ENCODE measurements around the gene MDGA2.

The MDGA2 gene

DNA sequence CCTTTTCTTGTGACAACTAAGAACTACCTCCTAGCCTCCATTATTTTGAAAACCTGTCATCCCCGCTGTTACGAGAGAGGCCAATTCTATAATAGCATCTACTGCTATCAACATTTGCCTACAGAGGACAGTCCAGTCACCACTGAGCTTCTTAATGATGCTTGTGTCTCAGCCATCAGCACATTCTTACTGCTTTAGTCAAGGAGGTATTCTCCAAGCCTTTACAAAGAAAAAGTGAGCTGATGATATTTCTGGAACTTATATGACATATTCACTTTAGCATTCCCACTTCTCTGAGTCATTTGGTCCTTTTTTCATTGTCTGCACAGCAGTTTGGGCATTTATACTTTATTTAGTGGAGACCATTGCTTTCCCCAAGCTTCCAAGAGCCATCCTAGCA, 526.1 kb downstream of the MDGA2 start:
- no peak for DNase-seq (ENCODE audit: low read depth in 2 of 2)

DNA sequence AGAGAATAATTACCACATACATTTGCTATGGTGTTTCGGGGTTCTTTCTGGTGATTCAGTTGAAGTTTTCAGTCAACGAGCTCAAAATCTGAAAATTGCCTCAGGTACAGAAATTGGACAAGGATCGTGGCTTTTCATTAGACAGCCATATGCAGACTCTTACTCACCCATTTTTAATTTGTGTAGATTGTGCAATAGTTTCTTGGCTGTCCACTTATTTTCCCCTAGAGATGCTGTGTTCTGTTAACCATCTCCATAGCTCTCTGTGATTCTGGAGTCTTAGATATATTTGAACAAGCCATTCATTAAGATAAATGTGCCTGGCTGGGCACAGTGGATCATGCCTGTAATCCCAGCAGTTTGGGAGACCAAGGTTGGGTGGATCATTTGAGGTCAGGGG, 526.7 kb downstream of the MDGA2 start:
- no peak for DNase-seq (ENCODE audit: low read depth in 2 of 2)

DNA sequence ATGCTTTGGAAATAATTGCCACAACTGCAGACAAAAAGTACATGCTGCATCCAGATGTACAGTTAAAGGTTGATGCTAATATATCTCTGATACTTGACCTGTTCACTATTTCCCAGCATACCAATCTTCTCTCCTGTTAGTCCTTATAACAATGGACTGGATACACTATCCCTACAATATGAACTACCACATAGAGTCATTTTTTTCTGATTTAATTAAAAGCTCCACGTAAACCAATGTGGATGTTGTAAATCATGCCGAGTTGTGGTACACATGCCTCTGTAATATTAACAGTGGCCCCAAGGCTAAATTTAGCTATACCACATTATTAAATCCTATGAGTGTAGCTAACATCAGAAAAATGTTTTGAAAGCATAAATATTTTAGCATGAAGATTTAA, 554.8 kb downstream of the MDGA2 start:
- DNase-seq (ENCODE audit: low read depth in 2 of 2), result no peak

DNA sequence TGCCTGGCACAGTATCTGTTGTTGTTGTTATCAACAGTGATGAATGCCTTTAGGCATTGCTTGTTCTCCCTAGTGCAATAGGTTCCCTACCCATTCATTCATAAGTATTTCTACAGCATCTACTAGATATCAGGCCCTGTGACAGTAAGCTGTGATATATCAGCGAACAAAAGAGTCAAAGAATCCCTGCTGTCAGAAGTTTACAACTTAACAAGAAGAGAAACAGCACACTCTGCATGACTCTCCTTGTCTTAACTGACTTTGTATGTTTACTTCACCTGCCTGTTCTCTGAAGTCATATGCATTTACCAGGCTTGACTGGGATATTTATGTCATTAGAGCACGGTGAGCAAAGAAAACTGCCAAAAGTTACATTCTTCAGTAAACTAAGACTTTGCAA, 571.6 kb downstream of the MDGA2 start:
- DNase-seq (ENCODE audit: low read depth in 2 of 2), result no peak

DNA sequence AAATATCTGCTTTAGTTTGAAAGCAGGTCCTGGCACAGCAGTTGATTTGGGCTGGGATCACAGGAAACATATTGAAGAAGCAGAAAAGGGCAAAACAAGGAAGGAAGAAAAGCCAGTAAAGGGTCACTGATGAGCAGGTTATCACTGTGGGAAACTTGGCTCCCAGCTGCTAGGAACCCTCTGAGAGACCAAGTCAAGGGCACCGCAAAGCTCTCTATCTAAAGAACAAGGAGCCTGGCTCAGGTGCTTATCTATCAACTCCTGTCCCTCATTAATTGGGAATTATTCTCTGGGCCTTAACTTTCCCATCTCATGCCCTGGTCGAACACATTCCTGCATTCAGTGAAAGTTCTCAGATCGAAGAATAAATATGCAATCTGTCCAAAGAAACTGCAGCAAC, 572.9 kb downstream of the MDGA2 start:
- DNase-seq (ENCODE audit: low read depth in 2 of 2), result no peak

DNA sequence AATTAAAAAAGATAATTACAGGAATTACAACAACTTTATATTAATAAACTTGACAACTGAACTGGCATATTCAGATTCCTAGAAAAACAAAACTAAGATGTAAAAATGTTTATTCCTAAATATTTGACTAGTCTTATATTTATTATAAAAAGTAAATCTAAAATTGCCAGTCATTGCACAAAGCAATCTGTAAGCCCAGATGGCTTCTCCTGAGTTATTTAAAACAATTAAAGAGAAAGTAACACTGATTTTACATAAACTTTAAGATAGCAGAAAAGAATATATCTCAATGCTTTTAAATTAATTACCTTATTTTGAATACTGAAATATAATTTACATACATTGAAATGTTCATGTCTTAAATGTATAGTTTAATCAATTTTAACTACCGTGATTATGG, 589.7 kb downstream of the MDGA2 start:
- no peak for DNase-seq (ENCODE audit: low read depth in 2 of 2)

DNA sequence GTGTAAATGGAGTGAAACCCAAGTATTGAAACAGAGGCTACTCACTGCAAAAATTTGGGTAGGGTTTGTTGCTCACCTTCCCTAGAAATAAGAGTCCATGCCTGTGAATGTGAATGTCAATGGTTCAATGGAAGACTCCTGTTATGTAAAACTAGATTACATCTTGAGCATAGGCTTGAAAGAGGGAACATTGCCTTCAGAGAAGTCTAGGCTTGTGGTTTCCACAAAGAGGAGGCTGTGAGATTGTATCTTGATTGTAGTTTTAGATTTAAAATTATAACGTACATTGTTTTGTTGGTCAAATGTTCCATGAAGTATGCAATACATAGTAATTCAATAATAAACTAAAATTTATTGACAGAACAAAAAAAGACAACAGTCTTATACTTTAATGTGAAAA, 610.1 kb downstream of the MDGA2 start:
- no peak for DNase-seq (ENCODE audit: low read depth in 2 of 2)

DNA sequence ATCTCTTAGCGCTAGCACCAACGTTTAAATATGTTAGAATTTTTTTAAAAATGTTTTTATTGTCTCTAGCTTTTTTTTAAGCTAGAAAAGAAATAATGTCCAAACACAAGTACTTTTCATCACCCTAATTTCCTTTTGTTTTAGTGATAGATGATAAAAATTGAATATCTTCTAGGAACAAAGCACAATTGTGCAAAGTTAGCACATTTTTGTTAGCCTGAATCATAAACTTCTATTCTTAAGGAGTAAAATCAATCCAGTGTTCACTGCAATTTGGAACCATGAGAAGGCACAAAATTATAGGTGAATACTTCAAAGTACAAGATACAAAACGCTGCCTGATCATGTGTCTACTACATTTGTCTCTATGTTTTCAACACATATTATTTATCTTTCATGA, 615.4 kb downstream of the MDGA2 start:
- DNase-seq (ENCODE audit: low read depth in 2 of 2), result no peak

DNA sequence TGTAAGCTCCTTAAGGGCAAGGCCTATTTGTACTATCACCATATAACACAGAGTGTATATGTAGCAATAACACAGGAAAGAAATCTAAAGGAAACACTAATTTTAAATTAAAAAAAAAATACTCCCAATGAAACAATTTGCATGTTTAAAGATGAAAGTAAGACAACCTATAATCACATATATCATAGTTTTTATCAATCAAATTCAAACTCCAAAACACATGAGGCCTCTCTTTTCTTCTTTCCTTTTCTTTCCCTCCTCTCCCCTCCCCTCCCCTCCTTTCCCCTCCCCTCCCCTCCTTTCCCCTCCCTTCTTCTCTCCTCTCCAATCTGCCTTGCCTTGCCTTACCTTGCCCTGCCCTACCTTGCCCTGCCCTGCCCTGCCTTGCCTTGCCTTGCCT, 618.0 kb downstream of the MDGA2 start:
- no peak for DNase-seq (ENCODE audit: low read depth in 2 of 2)

DNA sequence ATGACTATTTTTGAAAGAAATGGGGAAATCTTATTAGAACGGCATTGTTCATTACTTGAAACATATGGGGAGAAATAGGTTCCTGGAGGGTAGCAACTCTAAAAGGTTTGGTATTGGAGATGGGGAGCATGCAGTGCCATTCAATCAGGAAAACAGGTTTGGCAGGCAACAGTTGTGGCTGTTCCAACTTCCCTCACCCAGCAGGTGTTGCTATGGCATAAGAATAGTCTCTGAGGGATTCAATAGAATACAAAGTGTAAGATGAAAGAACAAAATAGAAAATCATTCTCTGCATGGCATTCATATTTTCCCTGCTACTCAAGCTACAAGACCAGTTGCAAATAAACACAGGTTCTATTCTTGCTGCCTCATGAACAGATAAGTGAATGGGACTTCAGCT, 630.6 kb downstream of the MDGA2 start:
- DNase-seq (ENCODE audit: low read depth in 2 of 2), result no peak

DNA sequence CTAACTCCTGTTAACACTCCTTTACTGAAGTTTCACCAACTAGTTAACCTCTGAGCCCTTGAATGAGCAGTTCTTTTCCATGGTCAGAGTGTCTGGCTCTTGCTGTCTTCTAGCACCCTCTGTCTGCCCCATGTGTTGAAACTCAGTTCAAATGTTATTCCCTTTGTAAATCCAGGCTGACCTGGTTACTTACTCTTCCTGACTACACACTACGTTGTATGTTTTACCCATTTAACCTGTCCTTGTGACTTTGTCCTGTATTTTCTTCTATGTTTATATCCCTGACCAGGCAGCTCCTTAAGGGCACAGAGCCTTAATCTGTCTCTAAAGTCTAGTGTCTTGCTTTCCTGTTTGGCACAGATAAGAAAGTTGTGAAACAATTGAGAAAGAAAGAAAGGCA, 634.9 kb downstream of the MDGA2 start:
- no peak for DNase-seq (ENCODE audit: low read depth in 2 of 2)

DNA sequence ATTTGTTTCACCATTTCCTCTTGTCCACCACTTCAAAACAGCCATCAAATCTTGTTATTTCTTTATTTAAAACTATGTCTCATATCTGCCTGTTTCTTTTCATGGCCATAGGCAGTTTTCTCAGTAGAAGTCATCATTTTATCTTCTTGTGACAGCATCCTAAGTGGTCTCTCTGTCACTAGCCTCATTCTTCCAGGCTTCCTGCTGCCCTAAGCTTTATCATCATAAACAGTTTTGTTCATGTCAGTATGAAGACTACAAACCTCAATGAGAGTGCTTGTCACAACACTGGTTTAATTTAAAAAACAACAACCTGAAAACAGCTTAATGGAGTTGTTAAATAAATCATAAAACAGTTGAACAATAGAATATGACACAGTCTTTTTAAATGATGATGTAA, 636.1 kb downstream of the MDGA2 start:
- DNase-seq (ENCODE audit: low read depth in 2 of 2), result no peak

DNA sequence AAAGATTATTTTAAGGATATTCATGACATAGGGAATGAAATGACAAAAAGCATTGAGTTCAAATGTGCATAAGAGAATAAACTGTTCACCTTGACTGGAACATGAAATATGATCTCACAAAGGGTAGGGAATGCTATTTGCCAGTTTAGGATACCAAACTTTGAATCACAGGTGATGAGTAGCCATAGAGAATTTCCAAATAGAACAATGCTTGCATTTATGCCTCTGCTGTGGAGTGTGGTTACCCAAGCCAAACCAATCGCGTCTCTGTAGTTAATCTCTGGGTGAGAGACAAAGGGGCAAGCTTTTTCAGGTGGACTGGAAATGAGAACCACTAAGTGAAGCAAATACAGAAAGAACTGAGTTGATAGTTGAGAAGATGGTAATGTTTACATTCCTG, 652.7 kb downstream of the MDGA2 start:
- DNase-seq (ENCODE audit: low read depth in 2 of 2), result no peak

DNA sequence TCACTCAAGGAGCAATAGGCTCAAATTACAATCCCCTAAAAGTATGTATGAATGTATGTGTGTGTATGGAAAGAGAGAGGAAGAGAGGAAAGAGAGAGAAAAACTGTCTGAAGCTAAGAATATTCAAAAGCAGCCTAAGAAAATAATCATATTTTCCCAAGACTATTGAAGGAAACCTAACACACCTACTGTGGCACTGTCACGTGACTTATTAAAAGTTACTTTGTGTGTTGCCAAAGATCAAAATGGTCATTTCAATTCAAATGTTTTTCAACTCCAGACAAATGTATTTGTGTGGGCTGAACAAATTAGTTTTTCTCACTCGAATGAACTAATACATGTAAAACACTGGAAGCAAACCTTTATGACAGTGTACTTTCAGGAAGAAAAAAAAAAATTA, 654.9 kb downstream of the MDGA2 start:
- DNase-seq (ENCODE audit: low read depth in 2 of 2), result no peak

DNA sequence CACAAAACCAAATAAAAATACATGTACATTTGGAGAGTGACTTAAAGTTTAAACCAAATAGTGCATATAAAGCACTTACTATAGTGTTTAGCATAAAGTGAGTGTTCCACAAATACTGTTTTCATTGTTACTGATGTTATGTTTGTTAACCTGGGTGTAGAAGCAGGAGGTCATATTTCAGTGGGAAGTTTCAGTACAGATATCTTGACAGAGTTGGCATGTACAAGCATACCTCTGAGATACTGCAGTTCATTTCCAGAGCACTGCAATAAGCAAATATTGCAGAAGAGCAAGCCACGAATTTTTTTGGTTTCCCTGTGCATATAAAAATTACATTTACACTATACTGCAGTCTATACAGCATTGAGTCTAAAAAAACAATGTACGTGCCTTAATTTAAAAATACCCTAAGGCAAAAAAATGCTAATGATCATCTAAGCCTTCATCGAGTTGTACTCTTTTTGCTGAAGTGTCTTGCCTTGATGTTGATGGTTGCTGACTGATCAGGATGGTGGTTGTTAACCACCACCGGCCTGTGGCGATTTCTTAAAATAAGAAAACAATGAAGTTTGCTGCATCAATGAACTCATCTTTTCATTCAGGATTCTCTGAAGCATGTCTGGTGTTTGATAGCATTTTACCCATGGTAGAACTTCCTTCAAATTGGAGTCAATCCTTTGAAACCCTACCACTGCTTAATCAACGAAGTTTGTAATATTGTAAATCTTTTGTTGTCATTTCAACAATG, 662.7 kb downstream of the MDGA2 start:
- DNase-seq (ENCODE audit: low read depth in 2 of 2), result no peak

DNA sequence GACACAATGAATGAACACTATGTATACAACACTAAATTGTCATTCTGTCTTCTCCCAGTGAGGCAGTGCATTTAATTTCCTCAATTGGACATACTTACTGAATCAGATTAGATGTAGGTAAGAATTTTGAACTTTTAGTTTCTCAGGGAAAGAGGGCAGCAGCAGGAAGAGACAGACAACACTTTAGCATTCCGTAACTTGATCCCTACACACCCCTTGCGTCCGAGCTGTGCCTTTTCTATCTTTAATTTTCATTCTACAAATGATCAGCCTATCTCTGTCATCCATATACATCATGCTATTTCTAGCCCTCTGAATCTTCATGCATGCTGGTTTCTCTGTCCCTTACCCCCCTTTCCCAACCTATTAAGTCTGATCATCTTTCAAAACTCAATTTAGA, 665.8 kb downstream of the MDGA2 start:
- DNase-seq (ENCODE audit: low read depth in 2 of 2), result no peak

DNA sequence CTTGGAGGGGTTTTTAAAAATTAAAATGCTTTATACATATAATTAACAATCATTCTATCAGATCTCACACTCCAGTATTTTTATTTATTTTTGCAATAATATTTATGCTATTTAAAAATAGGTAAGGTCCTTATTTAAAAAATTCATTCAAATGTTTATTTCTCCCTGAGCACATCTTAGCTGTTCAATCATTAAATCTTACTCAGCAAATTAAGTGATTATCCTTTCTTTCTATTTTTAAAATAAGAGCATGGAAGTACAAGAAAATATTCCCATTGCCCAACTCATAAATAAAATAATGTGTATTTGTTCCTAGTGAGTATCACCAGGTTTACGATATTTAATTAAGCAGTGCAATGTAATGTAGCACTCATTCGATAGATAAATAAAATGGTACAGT, 666.7 kb downstream of the MDGA2 start:
- no peak for DNase-seq (ENCODE audit: low read depth in 2 of 2)

DNA sequence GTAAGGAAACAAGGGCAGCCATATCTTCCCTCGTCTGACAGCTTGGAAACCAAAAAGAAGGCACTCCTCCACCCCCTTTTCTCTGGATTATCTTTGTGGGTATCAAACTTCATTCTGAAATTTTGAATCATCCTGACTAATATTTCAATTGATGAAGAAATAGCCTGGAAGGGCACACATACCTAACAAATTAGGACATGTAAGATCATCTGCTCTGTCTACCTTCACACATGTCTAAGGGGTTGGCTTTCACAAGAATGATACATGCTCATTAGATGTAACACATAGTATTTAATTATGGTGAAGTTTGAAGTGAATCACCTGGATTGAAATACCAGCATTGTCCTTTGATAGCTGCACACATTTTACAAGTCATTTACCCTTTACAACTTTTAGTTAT, 675.7 kb downstream of the MDGA2 start:
- DNase-seq (ENCODE audit: low read depth in 2 of 2), result no peak

DNA sequence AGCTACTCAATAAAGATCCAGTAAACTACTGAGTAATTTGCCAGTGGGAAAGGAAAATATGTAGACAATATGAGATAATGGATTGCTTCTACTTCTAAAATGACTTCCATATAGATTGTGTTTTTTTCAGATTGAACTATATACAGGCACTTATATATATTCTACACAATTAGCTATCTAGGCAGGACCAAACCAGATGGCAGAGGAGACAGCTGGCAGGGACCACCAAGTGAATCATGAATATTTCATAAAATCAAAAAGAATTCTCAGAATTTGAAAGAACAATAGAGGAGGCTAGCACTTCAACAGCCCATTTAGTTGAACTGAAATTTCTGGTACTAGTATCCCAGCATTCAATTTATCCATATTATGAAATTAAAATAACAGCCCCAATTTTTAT, 685.8 kb downstream of the MDGA2 start:
- no peak for DNase-seq (ENCODE audit: low read depth in 2 of 2)

DNA sequence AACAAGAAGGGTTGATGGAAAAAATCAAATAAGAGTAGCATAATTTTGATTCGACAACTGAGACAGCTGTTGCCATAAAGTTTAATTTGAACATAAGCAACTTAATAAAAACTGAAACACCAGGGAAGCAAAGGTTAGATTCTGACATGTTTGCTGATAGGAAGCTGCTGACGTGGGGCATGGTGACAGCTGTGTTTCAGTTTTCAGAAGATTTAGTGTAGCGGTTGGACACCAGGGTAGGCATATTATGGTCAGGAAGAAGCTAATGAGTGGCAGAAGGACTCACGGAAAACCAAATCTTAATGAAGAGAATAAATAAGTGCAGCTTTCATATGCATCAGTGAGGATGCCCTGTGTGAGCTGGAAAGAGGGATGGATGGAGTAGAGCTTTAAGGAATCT, 687.1 kb downstream of the MDGA2 start:
- no peak for DNase-seq (ENCODE audit: low read depth in 2 of 2)

DNA sequence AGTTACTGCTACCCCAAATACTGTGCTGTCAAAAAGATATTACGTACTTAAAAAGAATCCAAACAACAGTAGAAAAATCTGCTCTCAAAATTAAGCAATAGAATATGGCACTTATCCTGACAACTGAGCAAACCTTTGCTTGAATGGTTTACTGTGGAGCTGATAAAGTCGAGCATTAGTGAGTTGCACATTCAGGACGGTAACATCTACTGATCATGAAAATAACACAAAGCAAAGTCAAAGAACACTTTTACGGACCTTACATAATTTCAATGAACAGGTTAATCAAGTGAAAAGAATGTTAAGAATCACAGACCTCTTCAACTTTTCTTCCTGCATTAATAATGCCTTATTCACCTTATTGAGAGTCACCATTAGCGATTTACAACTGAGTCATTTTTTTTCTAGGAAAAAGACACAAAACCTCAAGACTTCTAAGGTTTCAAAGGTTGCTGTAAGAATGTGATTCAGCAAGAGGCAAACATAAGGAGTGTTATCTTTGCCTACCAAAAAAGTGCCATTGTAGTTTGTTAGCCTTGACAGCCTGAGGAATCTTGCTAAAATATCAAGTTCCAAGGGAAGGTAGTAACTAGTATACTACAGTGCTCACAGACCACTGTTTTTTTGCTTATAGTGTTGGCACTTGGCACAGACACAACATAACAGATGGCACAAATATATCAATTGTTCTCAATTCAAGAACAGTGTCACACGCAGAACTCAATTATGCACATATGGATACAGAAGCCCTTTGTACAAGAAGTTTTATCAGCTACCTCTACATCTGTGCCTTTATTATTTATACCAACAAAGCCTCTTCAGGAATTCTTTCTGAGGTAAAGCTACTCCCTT, 689.6 kb downstream of the MDGA2 start:
- no peak for DNase-seq (ENCODE audit: low read depth in 2 of 2)

DNA sequence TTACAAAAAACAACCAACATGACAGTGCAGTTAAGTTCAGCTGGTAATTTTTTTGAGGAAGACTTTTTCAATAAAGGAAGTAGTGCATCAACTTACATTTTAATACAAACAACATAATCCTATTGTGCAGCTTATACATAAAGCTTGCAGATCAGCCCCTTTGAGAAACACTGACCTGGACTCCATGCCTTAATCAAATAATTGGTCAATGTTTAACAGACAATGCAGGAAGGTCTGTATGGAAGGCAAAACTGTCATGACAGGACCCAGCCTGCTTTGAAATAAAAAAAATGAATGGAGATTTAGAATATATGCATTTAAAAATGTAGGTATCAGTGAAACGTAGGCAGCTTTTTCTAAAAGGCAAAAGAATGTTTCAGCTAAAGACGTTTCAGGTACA, 702.1 kb downstream of the MDGA2 start:
- no peak for DNase-seq (ENCODE audit: low read depth in 2 of 2)

DNA sequence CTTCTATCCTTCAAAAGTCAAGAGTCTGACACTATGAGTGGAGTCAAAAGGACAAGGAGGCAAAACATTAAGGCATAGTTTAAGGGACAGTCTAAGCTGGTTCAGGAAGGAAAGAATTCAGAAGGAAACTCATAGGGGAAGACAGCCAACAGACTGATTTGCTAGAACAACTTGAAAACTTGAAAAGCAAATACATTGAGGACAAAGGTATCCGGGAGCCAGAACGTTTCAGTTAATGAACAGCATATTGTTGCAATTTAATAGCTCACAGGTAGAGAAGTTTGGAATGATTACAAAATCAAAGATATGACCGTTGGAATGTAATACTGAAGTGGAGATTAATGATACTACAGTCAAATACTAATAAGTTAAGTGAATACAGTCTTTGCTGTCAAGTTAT, 711.0 kb downstream of the MDGA2 start:
- no peak for DNase-seq (ENCODE audit: low read depth in 2 of 2)

DNA sequence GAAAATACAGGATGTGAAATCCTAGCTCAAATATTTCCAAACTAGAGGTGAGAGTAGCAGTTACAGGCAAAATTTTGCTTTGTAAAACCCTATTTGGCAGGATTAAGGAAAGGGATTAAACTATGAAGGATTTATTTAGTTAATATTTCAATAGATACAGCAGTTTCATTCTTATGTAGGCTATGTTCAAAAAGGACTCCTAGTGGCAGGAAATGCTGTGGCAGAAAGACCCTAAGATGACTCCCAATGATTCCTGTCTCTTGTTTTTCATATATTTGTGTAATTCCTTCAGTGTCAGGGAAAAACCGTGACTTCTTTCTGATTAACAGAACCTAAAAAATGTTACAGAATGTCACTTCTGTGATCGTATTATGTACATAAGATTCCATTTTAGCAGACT, 724.3 kb downstream of the MDGA2 start:
- DNase-seq (ENCODE audit: low read depth in 2 of 2), result no peak
